ENCODE results near the gene TRPV4.
"Not testable (repeated sequence)": the region's sequence is repeated elsewhere in the genome, so short reads cannot be mapped to it uniquely, and the experiment has no call there.

The TRPV4 gene

GRCh38 chr12:109860977-109861376 is 27.8 kb upstream of the TRPV4 start:
- DNase-seq (ENCODE audit: low read depth) = no peak

GRCh38 chr12:109858764-109859163 is 25.6 kb upstream of the TRPV4 start:
- DNase-seq (ENCODE audit: low read depth) = no peak

- DNase-seq (ENCODE audit: low read depth) = no peak
Observed at GRCh38 chr12:109857715-109858114, 24.5 kb upstream of the TRPV4 start.

GRCh38 chr12:109855377-109855776 is 22.2 kb upstream of the TRPV4 start:
- no peak for DNase-seq (ENCODE audit: low read depth)

- not testable (repeated sequence) for DNase-seq (ENCODE audit: low read depth)
Observed at GRCh38 chr12:109850518-109850917, 17.3 kb upstream of the TRPV4 start.

- no peak for DNase-seq (ENCODE audit: low read depth)
Observed at GRCh38 chr12:109847142-109847735, 14.0 kb upstream of the TRPV4 start.

GRCh38 chr12:109845824-109846205 is 12.6 kb upstream of the TRPV4 start:
- no peak for DNase-seq (ENCODE audit: low read depth)

GRCh38 chr12:109844983-109845823 is 12.0 kb upstream of the TRPV4 start:
- no peak for DNase-seq (ENCODE audit: low read depth)

- DNase-seq (ENCODE audit: low read depth) = no peak
Observed at GRCh38 chr12:109844091-109844490, 10.9 kb upstream of the TRPV4 start.

GRCh38 chr12:109842021-109842420 is 8.8 kb upstream of the TRPV4 start:
- DNase-seq (ENCODE audit: low read depth) = no peak

- DNase-seq (ENCODE audit: low read depth) = no peak
Observed at GRCh38 chr12:109841356-109841755, 8.2 kb upstream of the TRPV4 start.

GRCh38 chr12:109840305-109841074 is 7.3 kb upstream of the TRPV4 start:
- DNase-seq (ENCODE audit: low read depth) = no peak

- DNase-seq (ENCODE audit: low read depth) = no peak
Observed at GRCh38 chr12:109839444-109839843, 6.2 kb upstream of the TRPV4 start.

- DNase-seq (ENCODE audit: low read depth) = no peak
Observed at GRCh38 chr12:109836916-109837315, 3.7 kb upstream of the TRPV4 start.

GRCh38 chr12:109835827-109836226 is 2.6 kb upstream of the TRPV4 start:
- no peak for DNase-seq (ENCODE audit: low read depth)

- no peak for DNase-seq (ENCODE audit: low read depth)
Observed at GRCh38 chr12:109832541-109833306, 474 bp downstream of the TRPV4 start.

- DNase-seq (ENCODE audit: low read depth) = no peak
Observed at GRCh38 chr12:109831929-109832328, 1.3 kb downstream of the TRPV4 start.

GRCh38 chr12:109831365-109831764 is 1.8 kb downstream of the TRPV4 start:
- DNase-seq (ENCODE audit: low read depth) = no peak

- DNase-seq (ENCODE audit: low read depth) = no peak
Observed at GRCh38 chr12:109830718-109831117, 2.5 kb downstream of the TRPV4 start.

- no peak for DNase-seq (ENCODE audit: low read depth)
Observed at GRCh38 chr12:109830267-109830666, 2.9 kb downstream of the TRPV4 start.

GRCh38 chr12:109829667-109830066 is 3.5 kb downstream of the TRPV4 start:
- no peak for DNase-seq (ENCODE audit: low read depth)
